ENCODE data around the gene BANF2.

- TF ChIP-seq CTCF (IDR thresholded peaks at IDR 0.05) = no peak
- no peak for TF ChIP-seq POLR2AphosphoS5 (IDR thresholded peaks at IDR 0.05)
- no peak for TF ChIP-seq POLR2A (IDR thresholded peaks at IDR 0.05)
Measured at GRCh38 chr20:17696287-17696686, 3.5 kb upstream of the BANF2 start.

Data from prostate gland (tissue), 2 donors.